ENCODE data around the gene ANKRD40CL.

- TF ChIP-seq POLR2A (IDR thresholded peaks at IDR 0.05; ENCODE audit: extremely low read depth, insufficient read length): no peak
- TF ChIP-seq CTCF (IDR thresholded peaks at IDR 0.05; ENCODE audit: low read depth, low read length): no peak
- no peak for TF ChIP-seq MYC (IDR thresholded peaks at IDR 0.05; ENCODE audit: low read depth, low read length)
- TF ChIP-seq, protein P1, sequence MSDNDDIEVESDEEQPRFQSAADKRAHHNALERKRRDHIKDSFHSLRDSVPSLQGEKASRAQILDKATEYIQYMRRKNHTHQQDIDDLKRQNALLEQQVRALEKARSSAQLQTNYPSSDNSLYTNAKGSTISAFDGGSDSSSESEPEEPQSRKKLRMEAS (IDR thresholded peaks at IDR 0.05; ENCODE audit: low read depth, low read length): no peak
Measured at GRCh38 chr17:50797135-50797810, 30.0 kb upstream of the ANKRD40CL start.
